ENCODE measurements around the gene COPZ2.

GRCh38 chr17:48012654-48013053, 24.9 kb downstream of the COPZ2 start:
- TF ChIP-seq CTCF (IDR thresholded peaks at IDR 0.05; ENCODE audit: low read depth, low read length) (no peak), MYC (IDR thresholded peaks at IDR 0.05; ENCODE audit: low read depth, low read length) (no peak)
